AG04450 (cell line): ENCODE measurements around the gene CDC42BPB. TPM values are rescaled to one million over a fixed set of nuclear protein-coding genes. Genes with fewer than 3 reads are reported as not detected.

ENCODE experiments used
- CTCF ChIA-PET: fragments of 300-600, 350-600 bp; formaldehyde crosslinking; extraction: SDS; loops from one replicate; lab custom pipeline; 2022; ENCODE audit warnings: antibody characterized with exemption, inconsistent platforms; lab: Charles Lee
- POLR2A ChIA-PET: fragments of 350-600 bp; formaldehyde crosslinking; extraction: SDS; loops from one replicate; lab custom pipeline; 2021; ENCODE audit warnings: antibody characterized with exemption, inconsistent platforms; lab: Yijun Ruan, JAX
- DNase-seq: peaks from one replicate; pipeline ENCODE4 v3.0.0-alpha.2; 2011; ENCODE audit warnings: low read depth, low spot score
- H3K27ac ChIP-seq: one replicate; pipeline ENCODE4 v1.5.1; 2012; ENCODE audit warnings: low read depth, low read length, control low read depth
- H3K27me3 ChIP-seq: one replicate; pipeline ENCODE4 v1.6.0; 2012; ENCODE audit warnings: low read length; ENCODE audit not compliant: control insufficient read depth, insufficient read depth
- H3K4me3 ChIP-seq: 2 replicates; pipeline ENCODE4 v1.5.1; 2011; ENCODE audit warnings: mild to moderate bottlenecking, low read depth, low read length, control low read depth
- H3K9me3 ChIP-seq: 2 replicates; pipeline ENCODE4 v1.5.1; 2012; ENCODE audit warnings: low read length; ENCODE audit not compliant: control insufficient read depth, insufficient read depth
- polyA plus RNA-seq: library from polyadenylated mRNA; depleted of rRNA; stranded (reverse); fragments of >200 nt; gene quantifications from 2 replicates; pipeline ENCODE4 v1.2.3, GENCODE V29; 2011
- TF ChIP-seq, protein P1 (sequence below): IDR thresholded peaks from 2 replicates; pipeline ENCODE4 v1.5.1; 2011; ENCODE audit warnings: low read depth, low read length, control low read depth, inconsistent platforms

Gene CDC42BPB
- polyA plus RNA-seq, 1 experiment, result 57.0 TPM

DNA sequence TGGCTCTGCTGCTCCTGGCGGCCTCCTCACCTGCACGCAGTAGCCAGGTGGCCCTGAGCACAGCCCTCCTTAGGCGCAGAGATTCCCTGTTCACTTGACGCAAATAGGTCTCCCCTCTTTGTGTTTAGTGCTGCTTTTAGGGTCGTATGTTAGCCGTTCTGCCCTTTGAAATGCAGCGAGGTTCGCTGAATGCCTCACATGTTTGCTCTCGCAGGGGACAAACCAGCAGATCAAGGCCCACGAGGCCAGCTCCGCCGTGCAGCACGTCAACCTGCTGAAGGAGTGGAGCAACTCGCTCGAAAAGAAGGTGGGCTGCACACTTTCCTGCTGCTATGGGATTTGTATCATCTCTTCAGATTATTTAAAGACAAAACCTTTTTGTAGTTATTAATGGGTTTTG lies 166.2 kb downstream of the CDC42BPB start:
- ChIA-PET CTCF (interaction anchor here (0.7 kb wide), 2 partner anchors 12 to 195 kb away, joined by 3 to 4 read pairs; no protein-coding TSS in a partner anchor), POLR2A (interaction anchor here (0.7 kb wide), 1 partner anchor 323 kb away, joined by 3 read pairs; no protein-coding TSS in a partner anchor)
- Histone ChIP-seq H3K9me3 (no peaks in the 10 kb centered on the region), H3K4me3 (no peak overlapping the region), H3K27me3 (no peaks in the 10 kb centered on the region), H3K27ac (no peak overlapping the region)
- TF ChIP-seq, protein P1, sequence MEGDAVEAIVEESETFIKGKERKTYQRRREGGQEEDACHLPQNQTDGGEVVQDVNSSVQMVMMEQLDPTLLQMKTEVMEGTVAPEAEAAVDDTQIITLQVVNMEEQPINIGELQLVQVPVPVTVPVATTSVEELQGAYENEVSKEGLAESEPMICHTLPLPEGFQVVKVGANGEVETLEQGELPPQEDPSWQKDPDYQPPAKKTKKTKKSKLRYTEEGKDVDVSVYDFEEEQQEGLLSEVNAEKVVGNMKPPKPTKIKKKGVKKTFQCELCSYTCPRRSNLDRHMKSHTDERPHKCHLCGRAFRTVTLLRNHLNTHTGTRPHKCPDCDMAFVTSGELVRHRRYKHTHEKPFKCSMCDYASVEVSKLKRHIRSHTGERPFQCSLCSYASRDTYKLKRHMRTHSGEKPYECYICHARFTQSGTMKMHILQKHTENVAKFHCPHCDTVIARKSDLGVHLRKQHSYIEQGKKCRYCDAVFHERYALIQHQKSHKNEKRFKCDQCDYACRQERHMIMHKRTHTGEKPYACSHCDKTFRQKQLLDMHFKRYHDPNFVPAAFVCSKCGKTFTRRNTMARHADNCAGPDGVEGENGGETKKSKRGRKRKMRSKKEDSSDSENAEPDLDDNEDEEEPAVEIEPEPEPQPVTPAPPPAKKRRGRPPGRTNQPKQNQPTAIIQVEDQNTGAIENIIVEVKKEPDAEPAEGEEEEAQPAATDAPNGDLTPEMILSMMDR, result no peak
- DNase-seq, result no peak

DNA sequence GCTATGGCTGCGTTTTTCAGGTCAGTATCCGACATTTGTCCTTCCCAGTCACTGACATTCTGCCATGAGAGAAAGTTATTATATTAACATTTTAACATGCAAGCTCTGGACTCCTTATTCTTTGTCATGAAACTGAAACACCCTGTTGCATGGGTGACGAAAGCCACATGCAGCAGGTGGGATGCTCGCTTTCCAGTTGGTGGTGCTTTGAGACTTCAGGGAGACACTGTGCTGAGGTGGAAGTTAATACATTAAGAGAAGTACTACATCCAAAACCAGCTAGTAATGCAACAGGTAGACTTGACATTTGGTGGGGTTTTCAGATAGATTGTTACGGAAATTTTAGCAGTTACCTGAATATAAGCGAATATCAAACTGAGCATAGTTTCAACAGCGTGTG lies 167.7 kb downstream of the CDC42BPB start:
- Histone ChIP-seq H3K27ac (no peak overlapping the region), H3K9me3 (no peaks in the 10 kb centered on the region), H3K27me3 (no peaks in the 10 kb centered on the region), H3K4me3 (no peak overlapping the region)
- no peak for DNase-seq
- ChIA-PET POLR2A (no interaction called here), CTCF (no interaction called here)
- TF ChIP-seq, protein P1, result no peak

DNA sequence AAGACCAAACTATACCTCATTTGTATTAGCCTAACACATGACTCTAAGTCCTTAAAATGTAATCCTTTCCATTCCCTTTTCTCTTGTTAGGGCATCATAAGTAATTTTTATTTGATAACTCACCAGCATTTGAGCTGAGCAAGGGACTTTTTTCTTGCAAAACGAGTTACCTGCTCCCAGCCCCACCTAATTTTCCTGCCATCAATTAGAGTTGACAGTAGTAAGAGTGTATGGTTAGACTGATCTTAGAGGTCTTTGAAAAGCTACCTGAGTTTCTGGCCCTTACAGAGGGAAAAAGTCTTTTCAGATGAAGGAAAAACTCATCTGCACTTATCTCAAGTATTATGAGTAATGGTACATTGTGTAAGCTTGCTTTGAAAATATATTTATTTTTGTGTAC lies 168.6 kb downstream of the CDC42BPB start:
- Histone ChIP-seq H3K27me3 (no peaks in the 10 kb centered on the region), H3K4me3 (no peak overlapping the region), H3K9me3 (no peaks in the 10 kb centered on the region), H3K27ac (no peak overlapping the region)
- POLR2A ChIA-PET, result no interaction called here
- CTCF ChIA-PET, result no interaction called here
- no peak for DNase-seq
- TF ChIP-seq, protein P1, result no peak

DNA sequence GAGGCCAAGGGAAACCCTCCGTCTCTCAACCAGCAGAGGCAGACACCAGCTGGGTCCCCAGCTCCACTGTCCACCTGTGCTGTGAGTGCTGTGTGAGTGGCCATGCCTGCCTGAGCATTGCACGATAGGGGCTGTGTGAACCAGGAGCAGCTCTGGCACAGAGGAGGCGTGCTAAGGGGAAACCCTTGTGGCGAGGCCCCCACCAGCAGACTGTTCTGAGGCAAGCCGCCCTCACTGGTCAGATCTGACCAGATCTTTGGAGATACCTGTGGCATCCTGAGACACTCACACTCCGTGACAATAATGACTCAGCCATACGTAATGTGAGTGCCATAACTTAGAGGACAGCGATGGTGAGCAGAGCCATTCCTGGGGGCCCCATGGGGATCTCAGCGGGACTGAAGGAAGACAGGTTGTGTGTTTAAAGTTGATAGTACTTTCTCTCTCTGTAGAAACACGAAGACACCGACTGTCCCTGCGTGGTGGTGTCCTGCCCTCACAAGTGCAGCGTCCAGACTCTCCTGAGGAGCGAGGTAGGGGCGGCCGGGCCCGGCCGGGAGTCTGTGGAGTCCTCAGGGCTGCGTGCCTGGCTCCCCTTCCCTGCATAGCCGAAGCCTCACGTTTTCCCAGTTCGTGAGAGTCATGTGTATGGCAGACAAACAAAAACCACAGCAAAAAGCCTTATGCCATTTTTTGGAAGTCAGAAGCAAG lies 171.5 kb downstream of the CDC42BPB start:
- Histone ChIP-seq H3K27ac (no peak overlapping the region), H3K9me3 (no peaks in the 10 kb centered on the region), H3K4me3 (no peak overlapping the region), H3K27me3 (no peaks in the 10 kb centered on the region)
- ChIA-PET POLR2A (no interaction called here), CTCF (interaction anchor here (0.7 kb wide), 1 partner anchor 8 kb away, joined by 3 read pairs; no protein-coding TSS in a partner anchor)
- TF ChIP-seq, protein P1, result no peak
- DNase-seq, result no peak

DNA sequence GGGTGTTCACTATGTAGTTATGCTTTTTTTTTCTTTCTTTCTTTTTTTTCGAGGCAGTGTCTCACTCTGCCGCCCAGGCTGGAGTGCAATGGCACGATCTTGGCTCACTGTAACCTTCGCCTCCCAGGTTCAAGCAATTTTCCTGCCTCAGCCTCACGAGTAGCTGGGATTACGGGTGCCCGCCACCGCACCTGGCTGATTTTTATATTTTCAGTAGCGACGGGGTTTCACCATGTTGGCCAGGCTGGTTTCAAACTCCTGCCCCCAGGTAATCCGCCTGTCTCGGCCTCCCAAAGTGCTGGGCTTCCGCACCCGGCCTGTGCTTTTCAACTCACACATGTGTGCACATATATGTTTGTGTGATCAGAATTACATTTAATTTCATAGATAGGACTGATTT lies 173.8 kb downstream of the CDC42BPB start:
- Histone ChIP-seq H3K27me3 (no peaks in the 10 kb centered on the region), H3K27ac (no peak overlapping the region), H3K4me3 (no peak overlapping the region), H3K9me3 (no peaks in the 10 kb centered on the region)
- ChIA-PET CTCF (no interaction called here), POLR2A (no interaction called here)
- TF ChIP-seq, protein P1, result no peak
- DNase-seq, result no peak
